Measurements from ENCODE around the gene TRIP12. TPM values are rescaled to one million over a fixed set of nuclear protein-coding genes. Genes with fewer than 3 reads are reported as not detected.

Gene TRIP12
- total RNA-seq, 1 experiment from 2014 or later, result 166 TPM

DNA sequence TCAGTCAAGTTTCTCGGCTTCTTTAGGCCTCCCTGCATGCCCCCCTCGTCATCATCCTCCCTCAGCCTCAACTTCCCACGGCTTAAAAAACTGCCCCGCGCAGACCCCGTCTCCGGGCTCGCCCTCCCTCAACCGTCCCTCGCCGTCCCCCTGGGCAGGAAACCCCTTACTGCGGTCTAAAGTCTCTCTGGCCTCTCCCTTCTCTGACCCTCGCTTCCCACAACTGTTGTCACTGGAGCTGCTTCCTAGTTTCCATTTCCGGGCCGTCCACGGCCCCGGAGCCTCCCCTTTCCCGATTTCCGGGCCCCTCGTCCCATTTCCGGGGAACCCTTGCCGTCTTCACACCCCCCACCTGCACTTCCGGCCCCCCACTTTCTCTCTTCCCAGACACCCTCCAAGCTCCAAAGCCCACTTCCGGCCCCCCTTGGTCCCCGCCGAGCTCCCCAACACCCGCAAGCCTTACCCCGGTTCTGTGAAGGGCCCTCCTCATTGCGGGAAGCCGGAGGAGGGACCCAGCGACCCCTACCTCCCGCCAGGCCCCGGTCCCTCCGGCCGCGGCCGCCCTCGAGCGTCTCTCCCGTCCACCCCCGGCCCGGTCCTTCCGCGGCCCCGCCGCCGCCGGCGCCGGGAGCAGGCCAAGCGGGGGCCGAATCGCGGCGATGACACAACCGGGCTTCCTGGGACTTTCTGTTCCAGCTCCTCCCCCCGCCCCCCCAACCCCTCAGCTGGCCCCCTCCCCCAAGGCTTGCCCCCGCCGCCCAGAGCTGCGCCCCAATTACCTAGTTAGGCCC is 513 bp downstream of the TRIP12 start:
- no peaks in the 10 kb centered on the region; a peak in 1 of 5 replicates for H3K9me3 Mint-ChIP-seq
- TF ChIP-seq, protein P1, sequence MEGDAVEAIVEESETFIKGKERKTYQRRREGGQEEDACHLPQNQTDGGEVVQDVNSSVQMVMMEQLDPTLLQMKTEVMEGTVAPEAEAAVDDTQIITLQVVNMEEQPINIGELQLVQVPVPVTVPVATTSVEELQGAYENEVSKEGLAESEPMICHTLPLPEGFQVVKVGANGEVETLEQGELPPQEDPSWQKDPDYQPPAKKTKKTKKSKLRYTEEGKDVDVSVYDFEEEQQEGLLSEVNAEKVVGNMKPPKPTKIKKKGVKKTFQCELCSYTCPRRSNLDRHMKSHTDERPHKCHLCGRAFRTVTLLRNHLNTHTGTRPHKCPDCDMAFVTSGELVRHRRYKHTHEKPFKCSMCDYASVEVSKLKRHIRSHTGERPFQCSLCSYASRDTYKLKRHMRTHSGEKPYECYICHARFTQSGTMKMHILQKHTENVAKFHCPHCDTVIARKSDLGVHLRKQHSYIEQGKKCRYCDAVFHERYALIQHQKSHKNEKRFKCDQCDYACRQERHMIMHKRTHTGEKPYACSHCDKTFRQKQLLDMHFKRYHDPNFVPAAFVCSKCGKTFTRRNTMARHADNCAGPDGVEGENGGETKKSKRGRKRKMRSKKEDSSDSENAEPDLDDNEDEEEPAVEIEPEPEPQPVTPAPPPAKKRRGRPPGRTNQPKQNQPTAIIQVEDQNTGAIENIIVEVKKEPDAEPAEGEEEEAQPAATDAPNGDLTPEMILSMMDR (conservative IDR thresholded peaks at IDR 0.05), result no peak
- Histone ChIP-seq H3K23ac (ENCODE audit: insufficient read length, low read depth, low read length) (no peak overlapping the region), H3K14ac (ENCODE audit: insufficient read depth, low read length) (peak overlapping the region; percentile 12; the same call in 1 of the 2 replicates), H4K8ac (replicated peaks; ENCODE audit: insufficient read length, low read depth, low read length) (no peak overlapping the region), H3T11ph (ENCODE audit: low read length) (no peak overlapping the region), H3K4me1 (ENCODE audit: insufficient read depth, low read length) (no peaks in the 10 kb centered on the region; the same call in 1 of the 2 replicates), H4K91ac (ENCODE audit: insufficient read length, low read depth, low read length) (no peak overlapping the region), H4K5ac (ENCODE audit: insufficient read length, low read depth, low read length) (no peak overlapping the region), H2BK12ac (ENCODE audit: insufficient read length, low read depth, low read length) (no peak overlapping the region), H2BK15ac (ENCODE audit: low read depth, low read length) (no peak overlapping the region), H4K20me1 (ENCODE audit: control insufficient read depth, insufficient read depth, insufficient read length) (no peaks in the 10 kb centered on the region), H3K9ac (ENCODE audit: extremely low read depth, insufficient read length, low read length) (peak overlapping the region; percentile 61), H2BK20ac (ENCODE audit: low read depth, low read length, poor library complexity, severe bottlenecking) (no peak overlapping the region), H3K4ac (ENCODE audit: low read depth, low read length) (no peak overlapping the region), H2AFZ (ENCODE audit: low read length) (no peak overlapping the region), H3K9me3 (ENCODE audit: control insufficient read depth, low read depth, low read length) (no peaks in the 10 kb centered on the region), H3K56ac (ENCODE audit: insufficient read length, low read depth, low read length) (no peak overlapping the region), H3K79me1 (ENCODE audit: insufficient read depth, low read depth, low read length, poor library complexity, severe bottlenecking) (peaks cover 7% of the 10 kb centered on the region), H2AK5ac (ENCODE audit: insufficient read length, low read length) (no peak overlapping the region), H2BK120ac (ENCODE audit: low read depth, low read length, poor library complexity, severe bottlenecking) (no peak overlapping the region), H3K27ac (ENCODE audit: insufficient read length, low read depth, low read length) (peak overlapping the region; percentile 46), H3K4me2 (ENCODE audit: insufficient read depth, insufficient read length, low read length) (peak overlapping the region; percentile 100), H3K79me2 (ENCODE audit: insufficient read depth, low read length) (peaks cover 33% of the 10 kb centered on the region; the same call in 1 of the 2 replicates), H3K27me3 (ENCODE audit: insufficient read depth, low read length) (no peaks in the 10 kb centered on the region), H3K23me2 (ENCODE audit: insufficient read length, low read depth, low read length, poor library complexity, severe bottlenecking) (peaks cover 17% of the 10 kb centered on the region), H3K18ac (ENCODE audit: insufficient read length, low read depth, low read length) (no peak overlapping the region), H2BK5ac (ENCODE audit: insufficient read length, low read length) (no peak overlapping the region)
- peak overlapping the region; percentile 97 to 100 for H3K4me3 Mint-ChIP-seq
- WGBS (ENCODE audit: extremely low coverage, insufficient read length, low lambda C conversion rate), result no CpG with 5 or more reads among the region's 60 CpGs
- peak overlapping the region; percentile 96 to 99 (median 99) for H3K27ac Mint-ChIP-seq
- H3K36me3 Mint-ChIP-seq (ENCODE audit: insufficient read depth in 1 of 3, low read depth in 3 of 3), result peaks cover 9 to 23% (median 18%) of the 10 kb centered on the region in 3 experiments; a peak in 6 of 7 replicates
- DNase-seq, result peak; percentile 62
- no peaks in the 10 kb centered on the region for H3K27me3 Mint-ChIP-seq (ENCODE audit: low read depth)
- H3K4me1 Mint-ChIP-seq, result peaks cover 11 to 16% of the 10 kb centered on the region in 2 experiments

All from H9 (cell line).